HL-60 (cell line): Measurements from ENCODE around the gene WDR48.

Source experiments
- DNase-seq, 2 experiments: peaks; one replicate each; pipeline ENCODE4 v3.0.0-alpha.2; 2010 to 2020; ENCODE audit warnings: low read depth in 1 of 2, low spot score in 1 of 2
- H3K27ac ChIP-seq: fragments of 250-450 bp; sonication (Bioruptor Pico); replicated peaks from 2 replicates; pipeline ENCODE4 v1.5.1; 2020; ENCODE audit warnings: mild to moderate bottlenecking, moderate library complexity
- H3K27me3 ChIP-seq: fragments of 250-450 bp; sonication (Bioruptor Pico); 2 replicates; pipeline ENCODE4 v1.5.1; 2021; ENCODE audit warnings: mild to moderate bottlenecking, moderate library complexity; ENCODE audit not compliant: insufficient read depth, poor library complexity, severe bottlenecking
- H3K4me3 ChIP-seq: replicated peaks from 2 replicates; pipeline ENCODE4 v1.5.1; 2011; ENCODE audit warnings: mild to moderate bottlenecking, control low read depth, low read length; ENCODE audit not compliant: insufficient read depth
- GABPA ChIP-seq: IDR thresholded peaks from 2 replicates; pipeline ENCODE4 v1.6.1; 2012; ENCODE audit warnings: low read depth
- POLR2AphosphoS5 ChIP-seq: IDR thresholded peaks from 2 replicates; pipeline ENCODE4 v1.6.1; 2012; ENCODE audit warnings: low read depth
- SPI1 ChIP-seq: IDR thresholded peaks from 2 replicates; pipeline ENCODE4 v1.6.1; 2012; ENCODE audit warnings: low read depth, mild to moderate bottlenecking, borderline replicate concordance
- TF ChIP-seq, protein P1 (sequence below): IDR thresholded peaks from 2 replicates; pipeline ENCODE4 v1.6.1; 2012; ENCODE audit warnings: low read depth; ENCODE audit not compliant: insufficient replicate concordance
- TF ChIP-seq, protein P2 (sequence below): IDR thresholded peaks from one replicate; pipeline ENCODE4 v1.5.1; 2011; ENCODE audit warnings: low read length, control low read depth, inconsistent platforms; ENCODE audit not compliant: insufficient read depth

Gene WDR48

DNA sequence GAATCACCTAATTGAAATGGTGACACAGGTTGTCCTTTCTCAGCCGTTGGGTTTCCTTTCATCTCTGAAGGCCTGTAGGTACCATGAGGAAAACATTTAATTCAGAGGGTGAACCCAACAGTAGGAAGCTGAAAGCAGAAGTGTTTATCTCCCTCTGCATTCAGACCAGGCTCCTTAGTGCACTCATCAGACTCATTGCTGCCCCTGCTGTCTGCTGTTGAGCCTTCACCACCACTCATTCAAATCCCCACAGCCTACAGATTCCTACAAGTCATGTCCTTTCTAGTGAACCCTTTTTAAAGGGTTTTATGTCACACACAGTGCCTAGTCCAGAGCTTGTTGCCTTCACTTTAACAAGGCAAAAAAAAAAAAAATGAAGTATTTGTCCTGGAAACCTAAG, 13.4 kb downstream of the WDR48 start:
- TF ChIP-seq, protein P1, sequence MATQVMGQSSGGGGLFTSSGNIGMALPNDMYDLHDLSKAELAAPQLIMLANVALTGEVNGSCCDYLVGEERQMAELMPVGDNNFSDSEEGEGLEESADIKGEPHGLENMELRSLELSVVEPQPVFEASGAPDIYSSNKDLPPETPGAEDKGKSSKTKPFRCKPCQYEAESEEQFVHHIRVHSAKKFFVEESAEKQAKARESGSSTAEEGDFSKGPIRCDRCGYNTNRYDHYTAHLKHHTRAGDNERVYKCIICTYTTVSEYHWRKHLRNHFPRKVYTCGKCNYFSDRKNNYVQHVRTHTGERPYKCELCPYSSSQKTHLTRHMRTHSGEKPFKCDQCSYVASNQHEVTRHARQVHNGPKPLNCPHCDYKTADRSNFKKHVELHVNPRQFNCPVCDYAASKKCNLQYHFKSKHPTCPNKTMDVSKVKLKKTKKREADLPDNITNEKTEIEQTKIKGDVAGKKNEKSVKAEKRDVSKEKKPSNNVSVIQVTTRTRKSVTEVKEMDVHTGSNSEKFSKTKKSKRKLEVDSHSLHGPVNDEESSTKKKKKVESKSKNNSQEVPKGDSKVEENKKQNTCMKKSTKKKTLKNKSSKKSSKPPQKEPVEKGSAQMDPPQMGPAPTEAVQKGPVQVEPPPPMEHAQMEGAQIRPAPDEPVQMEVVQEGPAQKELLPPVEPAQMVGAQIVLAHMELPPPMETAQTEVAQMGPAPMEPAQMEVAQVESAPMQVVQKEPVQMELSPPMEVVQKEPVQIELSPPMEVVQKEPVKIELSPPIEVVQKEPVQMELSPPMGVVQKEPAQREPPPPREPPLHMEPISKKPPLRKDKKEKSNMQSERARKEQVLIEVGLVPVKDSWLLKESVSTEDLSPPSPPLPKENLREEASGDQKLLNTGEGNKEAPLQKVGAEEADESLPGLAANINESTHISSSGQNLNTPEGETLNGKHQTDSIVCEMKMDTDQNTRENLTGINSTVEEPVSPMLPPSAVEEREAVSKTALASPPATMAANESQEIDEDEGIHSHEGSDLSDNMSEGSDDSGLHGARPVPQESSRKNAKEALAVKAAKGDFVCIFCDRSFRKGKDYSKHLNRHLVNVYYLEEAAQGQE: no peak
- TF ChIP-seq, protein P2, sequence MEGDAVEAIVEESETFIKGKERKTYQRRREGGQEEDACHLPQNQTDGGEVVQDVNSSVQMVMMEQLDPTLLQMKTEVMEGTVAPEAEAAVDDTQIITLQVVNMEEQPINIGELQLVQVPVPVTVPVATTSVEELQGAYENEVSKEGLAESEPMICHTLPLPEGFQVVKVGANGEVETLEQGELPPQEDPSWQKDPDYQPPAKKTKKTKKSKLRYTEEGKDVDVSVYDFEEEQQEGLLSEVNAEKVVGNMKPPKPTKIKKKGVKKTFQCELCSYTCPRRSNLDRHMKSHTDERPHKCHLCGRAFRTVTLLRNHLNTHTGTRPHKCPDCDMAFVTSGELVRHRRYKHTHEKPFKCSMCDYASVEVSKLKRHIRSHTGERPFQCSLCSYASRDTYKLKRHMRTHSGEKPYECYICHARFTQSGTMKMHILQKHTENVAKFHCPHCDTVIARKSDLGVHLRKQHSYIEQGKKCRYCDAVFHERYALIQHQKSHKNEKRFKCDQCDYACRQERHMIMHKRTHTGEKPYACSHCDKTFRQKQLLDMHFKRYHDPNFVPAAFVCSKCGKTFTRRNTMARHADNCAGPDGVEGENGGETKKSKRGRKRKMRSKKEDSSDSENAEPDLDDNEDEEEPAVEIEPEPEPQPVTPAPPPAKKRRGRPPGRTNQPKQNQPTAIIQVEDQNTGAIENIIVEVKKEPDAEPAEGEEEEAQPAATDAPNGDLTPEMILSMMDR: peak; percentile 52
- peak; percentile 87; the same call in 1 of the 2 replicates for TF ChIP-seq SPI1
- DNase-seq: peak; percentile 20 to 73

DNA sequence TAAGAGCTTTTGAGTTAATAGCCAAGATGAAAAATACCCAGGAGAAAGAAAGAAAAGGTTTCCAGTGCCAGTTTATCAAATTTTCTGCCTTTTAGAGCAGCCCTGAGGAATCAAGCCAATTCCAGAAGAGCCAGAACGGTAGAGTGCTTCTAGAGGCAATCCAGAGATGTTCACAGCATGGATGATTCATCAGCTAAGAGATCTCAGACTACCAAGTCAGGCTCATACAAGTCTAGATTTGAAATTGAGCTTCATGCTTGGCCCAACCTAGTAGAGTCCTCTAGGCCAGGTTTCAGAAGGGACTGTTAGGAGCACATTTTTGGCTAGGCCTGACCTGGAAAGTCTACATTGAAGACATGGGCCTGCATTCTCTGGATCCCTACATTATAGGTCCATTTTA, 15.5 kb downstream of the WDR48 start:
- H3K27me3 ChIP-seq: no peaks in the 10 kb centered on the region
- TF ChIP-seq SPI1 (no peak), POLR2AphosphoS5 (no peak), GABPA (no peak)
- TF ChIP-seq, protein P2: no peak
- TF ChIP-seq, protein P1: no peak
- H3K4me3 ChIP-seq: no peak overlapping the region
- DNase-seq: no peak
- no peak overlapping the region for H3K27ac ChIP-seq

More for the DNA sequence above, 13.4 kb downstream of the WDR48 start:
- Histone ChIP-seq H3K27ac (no peak overlapping the region), H3K27me3 (no peaks in the 10 kb centered on the region), H3K4me3 (no peak overlapping the region)

DNA sequence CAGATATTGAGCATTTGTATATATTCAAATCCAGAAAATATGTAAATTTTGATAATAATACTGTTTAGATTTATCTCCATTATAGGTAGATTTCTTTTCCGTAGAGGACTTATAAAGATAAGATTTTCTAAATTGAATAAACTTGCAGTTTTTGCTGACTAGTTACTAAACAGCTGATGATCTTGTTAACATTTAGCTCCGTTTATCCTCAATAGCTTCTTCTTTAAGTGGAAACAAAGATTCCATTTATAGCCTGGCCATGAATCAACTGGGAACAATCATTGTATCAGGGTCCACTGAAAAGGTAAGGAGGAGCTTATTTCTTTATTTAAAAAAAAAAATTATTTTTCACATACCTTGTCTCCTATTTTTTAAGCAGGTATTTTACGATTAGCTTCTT, 16.7 kb downstream of the WDR48 start:
- Histone ChIP-seq H3K27me3 (no peaks in the 10 kb centered on the region), H3K4me3 (no peak overlapping the region), H3K27ac (no peak overlapping the region)
- no peak for DNase-seq
- no peak for TF ChIP-seq GABPA
- TF ChIP-seq SPI1: no peak
- no peak for TF ChIP-seq POLR2AphosphoS5
- TF ChIP-seq, protein P1: no peak
- TF ChIP-seq, protein P2: no peak
